Breast epithelium (tissue), 3 donors: ENCODE measurements around the gene CCDC152.
"Not testable (repeated sequence)": the region's sequence is repeated elsewhere in the genome, so short reads cannot be mapped to it uniquely, and the experiment has no call there.

Experiments
- CTCF ChIP-seq, 3 donors: fragments of 450-650 bp; IDR thresholded peaks; one replicate each; pipeline ENCODE4 v1.5.1; 2016 to 2017; ENCODE audit warnings: antibody characterized with exemption in 3 of 3, mild to moderate bottlenecking in 3 of 3, moderate library complexity in 3 of 3
- POLR2A ChIP-seq: fragments of 450-650 bp; IDR thresholded peaks from one replicate; pipeline ENCODE4 v1.6.1; 2016; ENCODE audit warnings: antibody characterized with exemption, mild to moderate bottlenecking, moderate library complexity

GRCh38 chr5:42844408-42844807 lies 87.8 kb downstream of the CCDC152 start:
- not testable (repeated sequence) for TF ChIP-seq CTCF (IDR thresholded peaks at IDR 0.05); POLR2A
